Smooth muscle cell of the brain vasculature (primary cell): ENCODE data around the gene TESK2.
A peak's percentile ranks its signal among the peaks of the same experiment; 100 is the strongest.
"Not testable (repeated sequence)": the region's sequence is repeated elsewhere in the genome, so short reads cannot be mapped to it uniquely, and the experiment has no call there.

Source experiments
- DNase-seq: peaks from one replicate; pipeline ENCODE4 v3.0.0-alpha.2; 2012; ENCODE audit warnings: low read depth, low spot score

Gene TESK2

GRCh38 chr1:45490626-45491486, at the start of gene TESK2:
Gene TESK2, minus strand, starts transcription at chr1:45491163. Its CDS starts 33,378 bp downstream, at chr1:45457785.
- peak; percentile 96 for DNase-seq

GRCh38 chr1:45536886-45537285, 45.9 kb upstream of the TESK2 start:
- DNase-seq = no peak

GRCh38 chr1:45535988-45536766, 45.2 kb upstream of the TESK2 start:
- DNase-seq = no peak

GRCh38 chr1:45531873-45532272, 40.9 kb upstream of the TESK2 start:
- DNase-seq = no peak

GRCh38 chr1:45530632-45531135, 39.7 kb upstream of the TESK2 start:
- DNase-seq = no peak

GRCh38 chr1:45526135-45526644, 35.2 kb upstream of the TESK2 start:
- no peak for DNase-seq

GRCh38 chr1:45523975-45524374, 33.0 kb upstream of the TESK2 start:
- DNase-seq = not testable (repeated sequence)

GRCh38 chr1:45523516-45523915, 32.6 kb upstream of the TESK2 start:
- not testable (repeated sequence) for DNase-seq

GRCh38 chr1:45522324-45523104, 31.6 kb upstream of the TESK2 start:
- no peak for DNase-seq

GRCh38 chr1:45521413-45522323, 30.7 kb upstream of the TESK2 start, which contains the start of gene PRDX1:
Gene PRDX1, minus strand, starts transcription at chr1:45521884. Its CDS starts 2,841 bp downstream, at chr1:45519043.
- peak; percentile 89 for DNase-seq

GRCh38 chr1:45519774-45520173, 28.8 kb upstream of the TESK2 start:
- not testable (repeated sequence) for DNase-seq

- no peak for DNase-seq
Observed at GRCh38 chr1:45518910-45519309, 27.9 kb upstream of the TESK2 start.

GRCh38 chr1:45518366-45518765, 27.4 kb upstream of the TESK2 start:
- DNase-seq = not testable (repeated sequence)

GRCh38 chr1:45516465-45516864, 25.5 kb upstream of the TESK2 start:
- DNase-seq = no peak

- DNase-seq = no peak
Observed at GRCh38 chr1:45516036-45516435, 25.1 kb upstream of the TESK2 start.

GRCh38 chr1:45513532-45514260, 22.7 kb upstream of the TESK2 start:
- not testable (repeated sequence) for DNase-seq

GRCh38 chr1:45512641-45513054, 21.7 kb upstream of the TESK2 start:
- no peak for DNase-seq

- no peak for DNase-seq
Observed at GRCh38 chr1:45510972-45511527, 20.1 kb upstream of the TESK2 start.
